ENCODE measurements around the gene PLEKHA8.

- TF ChIP-seq, protein P1, sequence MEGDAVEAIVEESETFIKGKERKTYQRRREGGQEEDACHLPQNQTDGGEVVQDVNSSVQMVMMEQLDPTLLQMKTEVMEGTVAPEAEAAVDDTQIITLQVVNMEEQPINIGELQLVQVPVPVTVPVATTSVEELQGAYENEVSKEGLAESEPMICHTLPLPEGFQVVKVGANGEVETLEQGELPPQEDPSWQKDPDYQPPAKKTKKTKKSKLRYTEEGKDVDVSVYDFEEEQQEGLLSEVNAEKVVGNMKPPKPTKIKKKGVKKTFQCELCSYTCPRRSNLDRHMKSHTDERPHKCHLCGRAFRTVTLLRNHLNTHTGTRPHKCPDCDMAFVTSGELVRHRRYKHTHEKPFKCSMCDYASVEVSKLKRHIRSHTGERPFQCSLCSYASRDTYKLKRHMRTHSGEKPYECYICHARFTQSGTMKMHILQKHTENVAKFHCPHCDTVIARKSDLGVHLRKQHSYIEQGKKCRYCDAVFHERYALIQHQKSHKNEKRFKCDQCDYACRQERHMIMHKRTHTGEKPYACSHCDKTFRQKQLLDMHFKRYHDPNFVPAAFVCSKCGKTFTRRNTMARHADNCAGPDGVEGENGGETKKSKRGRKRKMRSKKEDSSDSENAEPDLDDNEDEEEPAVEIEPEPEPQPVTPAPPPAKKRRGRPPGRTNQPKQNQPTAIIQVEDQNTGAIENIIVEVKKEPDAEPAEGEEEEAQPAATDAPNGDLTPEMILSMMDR (IDR thresholded peaks at IDR 0.05 in 8 of 11, conservative IDR thresholded peaks at IDR 0.05 in 3 of 11): no peak
- peak; percentile 54 to 75 (median 55) for TF ChIP-seq POLR2AphosphoS5 (IDR thresholded peaks at IDR 0.05)
Measured at GRCh38 chr7:29988424-29989256, 39.6 kb upstream of the PLEKHA8 start.
